HepG2 (cell line): Measurements from ENCODE around the gene NIPAL1. TPM values are rescaled to one million over a fixed set of nuclear protein-coding genes. Genes with fewer than 3 reads are reported as not detected.

Experiments used
- ATAC-seq: fragments of 200-7000 bp; cut with Tn5 transposase; 3 replicates; pipeline ENCODE4 v1.9.1; 2020; ENCODE audit warnings: mild to moderate bottlenecking, moderate library complexity
- BruUV-seq: library from RNA; stranded (reverse); fragments of 400-500 nt; replicated peaks from 2 replicates; lab custom pipeline; 2021; lab: Mats Ljungman, UMichigan
- CTCF ChIA-PET: fragments of 300-600 bp; formaldehyde crosslinking; extraction: SDS; loops from one replicate; lab custom pipeline; 2021; ENCODE audit warnings: low total read pairs, inconsistent platforms, low intra/inter-chr PET ratio; lab: Yijun Ruan, JAX
- POLR2A ChIA-PET: fragments of 350-600 bp; sonication (Branson Sonifier 250); formaldehyde crosslinking; loops from one replicate; lab custom pipeline; 2020; ENCODE audit warnings: antibody characterized with exemption, inconsistent platforms; lab: Yijun Ruan, JAX
- DNase-seq: peaks from one replicate; pipeline ENCODE4 v3.0.0-alpha.2; 2015; ENCODE audit warnings: low spot score
- FAIRE-seq: peaks from 3 replicates; lab custom pipeline; 2011; peaks lifted over from hg19 to GRCh38; lab: Jason Lieb, UNC
- H2AFZ ChIP-seq: one replicate; pipeline ENCODE4 v1.6.1; 2011; ENCODE audit warnings: low read length, inconsistent platforms
- H3K27ac ChIP-seq: fragments of 300-600 bp; 3 replicates; pipeline ENCODE4 v1.8.0; 2011; ENCODE audit warnings: mixed run types, mild to moderate bottlenecking, mixed read lengths, low read length, inconsistent platforms; ENCODE audit not compliant: insufficient read depth; ENCODE audit errors: extremely low read length
- H3K27me3 ChIP-seq, 2 experiments: fragments of 200-600 bp in 1 of 2; 2 replicates in 1 of 2; 3 replicates in 1 of 2; pipeline versions ENCODE4 v1.6.0 to v1.8.0; 2011; ENCODE audit warnings: low read length in 2 of 2, mild to moderate bottlenecking in 2 of 2, moderate library complexity in 2 of 2, inconsistent platforms in 1 of 2; ENCODE audit not compliant: insufficient read depth in 2 of 2, control insufficient read depth in 1 of 2
- H3K36me3 ChIP-seq, 2 experiments: fragments of 200-600 bp in 1 of 2; replicated peaks in 1 of 2; 2 replicates in 1 of 2; 3 replicates in 1 of 2; pipeline versions ENCODE4 v1.5.1 to v1.8.0; 2011; ENCODE audit warnings: low read length in 2 of 2, inconsistent platforms in 1 of 2; ENCODE audit not compliant: insufficient read depth in 2 of 2, control insufficient read depth in 1 of 2
- H3K4me1 ChIP-seq: 2 replicates; pipeline ENCODE4 v1.5.1; 2012; ENCODE audit warnings: low read length, inconsistent platforms; ENCODE audit not compliant: insufficient read depth
- H3K4me2 ChIP-seq: 2 replicates; pipeline ENCODE4 v1.6.0; 2011; ENCODE audit warnings: low read depth, low read length, inconsistent platforms
- H3K4me3 ChIP-seq, 3 experiments: fragments of 200-600 bp in 1 of 3; sonication (generic), shearing (Covaris generic) in 1 of 3; replicated peaks in 1 of 3; 2 replicates each; pipeline ENCODE4 v1.5.1; 2011 to 2016; ENCODE audit warnings: low read length in 3 of 3, inconsistent platforms in 2 of 3, low read depth in 2 of 3, mild to moderate bottlenecking in 2 of 3, control low read depth in 1 of 3, mixed read lengths in 1 of 3; ENCODE audit not compliant: insufficient read depth in 1 of 3
- H3K79me2 ChIP-seq: one replicate; pipeline ENCODE4 v1.6.1; 2011; ENCODE audit warnings: low read length, inconsistent platforms; ENCODE audit not compliant: insufficient read depth
- H3K9ac ChIP-seq: 2 replicates; pipeline ENCODE4 v1.6.0; 2011; ENCODE audit warnings: mild to moderate bottlenecking, low read depth, low read length, inconsistent platforms; ENCODE audit not compliant: insufficient read depth
- H3K9me3 ChIP-seq: 2 replicates; pipeline ENCODE4 v1.5.1; 2012; ENCODE audit warnings: mild to moderate bottlenecking, low read length
- H4K20me1 ChIP-seq: 2 replicates; pipeline ENCODE4 v1.6.0; 2011; ENCODE audit warnings: inconsistent platforms, mild to moderate bottlenecking, low read length, moderate library complexity; ENCODE audit not compliant: insufficient read depth
- GABPB1 ChIP-seq: IDR thresholded peaks from 2 replicates; pipeline ENCODE4 v1.6.1; 2016; ENCODE audit warnings: mild to moderate bottlenecking, missing genetic modification reagents, moderate library complexity, missing compliant biosample characterization
- MTF1 ChIP-seq: sonication (generic); formaldehyde crosslinking; IDR thresholded peaks from 2 replicates; pipeline ENCODE4 v1.5.0; 2020; ENCODE audit warnings: missing genetic modification reagents
- THAP11 ChIP-seq: IDR thresholded peaks from 2 replicates; pipeline ENCODE4 v1.6.1; 2016; ENCODE audit warnings: missing biosample characterization, missing genetic modification reagents
- ZNF136 ChIP-seq: sonication (generic); formaldehyde crosslinking; IDR thresholded peaks from 2 replicates; pipeline ENCODE4 v1.8.1; 2022; ENCODE audit warnings: low read depth, mild to moderate bottlenecking, moderate library complexity, missing genetic modification reagents
- ZNF24 ChIP-seq: fragments of 450-650 bp; IDR thresholded peaks from 2 replicates; pipeline ENCODE4 v1.6.1; 2017; ENCODE audit warnings: antibody characterized with exemption, mild to moderate bottlenecking
- ZNF549 ChIP-seq: sonication (generic); formaldehyde crosslinking; IDR thresholded peaks from 2 replicates; pipeline ENCODE4 v1.5.0; 2020; ENCODE audit warnings: missing genetic modification reagents
- ZNF724P ChIP-seq: sonication (generic); formaldehyde crosslinking; IDR thresholded peaks from 2 replicates; pipeline ENCODE4 v1.8.0; 2022; ENCODE audit warnings: missing genetic modification reagents, borderline replicate concordance
- WGBS: methylation state at CpG from one replicate; pipeline ENCODE4 v1.1.6; 2017; ENCODE audit warnings: low lambda C conversion rate; 5-methylcytosine and 5-hydroxymethylcytosine counted together
- in situ Hi-C: cut with HindIII; loops from 2 replicates; pipeline ENCODE4 v1.10.0; 2017; ENCODE audit warnings: low pct_unique_long_range_greater_than_20kb; ENCODE audit not compliant: extremely low pct_ligation_motif_present
- intact Hi-C: fragments of 100-400 bp; cut with micrococcal nuclease; formaldehyde crosslinking; loops from one replicate; pipeline ENCODE4 v1.10.0; 2022; ENCODE audit not compliant: unreplicated experiment
- polyA plus RNA-seq, 8 experiments: library from polyadenylated mRNA; depleted of rRNA in 3 of 8; stranded (reverse) in 7 of 8; unstranded in 1 of 8; fragments of >200 nt; fragmentation: Illumina TruSeq in 4 of 8; extraction: Trizol in 4 of 8; gene quantifications; 2 replicates each; pipeline versions ENCODE4 v1.2.1 to v1.2.3, GENCODE V29; 2011 to 2016; ENCODE audit warnings: low read depth in 4 of 8, missing spikeins in 1 of 8, mixed read lengths in 1 of 8; ENCODE audit not compliant: insufficient read depth in 1 of 8
- total RNA-seq, 5 experiments: library from RNA; depleted of rRNA; stranded (reverse); fragments of >200 nt; fragmentation: Illumina TruSeq; extraction: Trizol; gene quantifications; 2 replicates each; pipeline ENCODE4 v1.2.3, GENCODE V29; 2016; ENCODE audit warnings: low read depth in 1 of 5
- TF ChIP-seq, protein P1 (sequence below): sonication (generic); formaldehyde crosslinking; IDR thresholded peaks from 2 replicates; pipeline ENCODE4 v1.5.0; 2020; ENCODE audit warnings: missing genetic modification reagents
- TF ChIP-seq, protein P2 (sequence below): IDR thresholded peaks from 2 replicates; pipeline ENCODE4 v1.6.1; 2012; ENCODE audit warnings: low read length, improper control_type of control experiment
- TF ChIP-seq, protein P3 (sequence below): IDR thresholded peaks from 2 replicates; pipeline ENCODE4 v1.6.1; 2016; ENCODE audit warnings: control low read depth
- TF ChIP-seq, protein P4 (sequence below): sonication (generic); formaldehyde crosslinking; conservative IDR thresholded peaks from 2 replicates; pipeline ENCODE4 v1.8.0; 2022; ENCODE audit warnings: mild to moderate bottlenecking, moderate library complexity, missing genetic modification reagents
- TF ChIP-seq, protein P5 (sequence below), 2 experiments: IDR thresholded peaks; 2 replicates each; pipeline ENCODE4 v1.6.1; 2011 to 2012; ENCODE audit warnings: low read length in 2 of 2, borderline replicate concordance in 1 of 2, low read depth in 1 of 2, mild to moderate bottlenecking in 1 of 2, moderate library complexity in 1 of 2

NIPAL1 gene
- total and polyA plus RNA-seq, 2 of the 13 experiments (the other 11 are each of a cell fraction or from before 2014, with no cell fraction given) = 1.4 to 3.4 TPM

DNA sequence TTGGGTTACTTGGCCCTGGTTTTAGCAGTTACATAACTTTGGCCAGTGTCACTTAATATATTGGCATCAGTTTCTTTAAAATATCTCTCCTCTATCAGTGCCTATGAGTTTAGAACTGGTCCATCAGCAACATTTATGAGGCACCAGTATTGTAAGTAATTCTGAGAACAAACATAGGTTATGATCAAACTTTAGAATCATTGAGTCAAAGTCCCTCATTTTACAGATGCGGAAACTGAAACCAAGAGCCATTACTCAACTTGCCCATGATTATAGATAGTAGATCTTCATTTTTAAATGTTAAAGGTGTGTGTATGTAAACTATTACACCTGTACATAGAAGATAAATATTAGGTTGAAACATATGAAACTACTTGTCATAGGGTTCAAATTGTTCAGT is 4.5 kb downstream of the NIPAL1 start (continued):
- TF ChIP-seq, protein P1, sequence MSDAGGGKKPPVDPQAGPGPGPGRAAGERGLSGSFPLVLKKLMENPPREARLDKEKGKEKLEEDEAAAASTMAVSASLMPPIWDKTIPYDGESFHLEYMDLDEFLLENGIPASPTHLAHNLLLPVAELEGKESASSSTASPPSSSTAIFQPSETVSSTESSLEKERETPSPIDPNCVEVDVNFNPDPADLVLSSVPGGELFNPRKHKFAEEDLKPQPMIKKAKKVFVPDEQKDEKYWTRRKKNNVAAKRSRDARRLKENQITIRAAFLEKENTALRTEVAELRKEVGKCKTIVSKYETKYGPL = no peak
- TF ChIP-seq, protein P2, sequence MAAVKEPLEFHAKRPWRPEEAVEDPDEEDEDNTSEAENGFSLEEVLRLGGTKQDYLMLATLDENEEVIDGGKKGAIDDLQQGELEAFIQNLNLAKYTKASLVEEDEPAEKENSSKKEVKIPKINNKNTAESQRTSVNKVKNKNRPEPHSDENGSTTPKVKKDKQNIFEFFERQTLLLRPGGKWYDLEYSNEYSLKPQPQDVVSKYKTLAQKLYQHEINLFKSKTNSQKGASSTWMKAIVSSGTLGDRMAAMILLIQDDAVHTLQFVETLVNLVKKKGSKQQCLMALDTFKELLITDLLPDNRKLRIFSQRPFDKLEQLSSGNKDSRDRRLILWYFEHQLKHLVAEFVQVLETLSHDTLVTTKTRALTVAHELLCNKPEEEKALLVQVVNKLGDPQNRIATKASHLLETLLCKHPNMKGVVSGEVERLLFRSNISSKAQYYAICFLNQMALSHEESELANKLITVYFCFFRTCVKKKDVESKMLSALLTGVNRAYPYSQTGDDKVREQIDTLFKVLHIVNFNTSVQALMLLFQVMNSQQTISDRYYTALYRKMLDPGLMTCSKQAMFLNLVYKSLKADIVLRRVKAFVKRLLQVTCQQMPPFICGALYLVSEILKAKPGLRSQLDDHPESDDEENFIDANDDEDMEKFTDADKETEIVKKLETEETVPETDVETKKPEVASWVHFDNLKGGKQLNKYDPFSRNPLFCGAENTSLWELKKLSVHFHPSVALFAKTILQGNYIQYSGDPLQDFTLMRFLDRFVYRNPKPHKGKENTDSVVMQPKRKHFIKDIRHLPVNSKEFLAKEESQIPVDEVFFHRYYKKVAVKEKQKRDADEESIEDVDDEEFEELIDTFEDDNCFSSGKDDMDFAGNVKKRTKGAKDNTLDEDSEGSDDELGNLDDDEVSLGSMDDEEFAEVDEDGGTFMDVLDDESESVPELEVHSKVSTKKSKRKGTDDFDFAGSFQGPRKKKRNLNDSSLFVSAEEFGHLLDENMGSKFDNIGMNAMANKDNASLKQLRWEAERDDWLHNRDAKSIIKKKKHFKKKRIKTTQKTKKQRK = no peak
- TF ChIP-seq ZNF136 (CRISPR knock-in tag) (no peak), THAP11 (CRISPR knock-in tag) (no peak)

DNA sequence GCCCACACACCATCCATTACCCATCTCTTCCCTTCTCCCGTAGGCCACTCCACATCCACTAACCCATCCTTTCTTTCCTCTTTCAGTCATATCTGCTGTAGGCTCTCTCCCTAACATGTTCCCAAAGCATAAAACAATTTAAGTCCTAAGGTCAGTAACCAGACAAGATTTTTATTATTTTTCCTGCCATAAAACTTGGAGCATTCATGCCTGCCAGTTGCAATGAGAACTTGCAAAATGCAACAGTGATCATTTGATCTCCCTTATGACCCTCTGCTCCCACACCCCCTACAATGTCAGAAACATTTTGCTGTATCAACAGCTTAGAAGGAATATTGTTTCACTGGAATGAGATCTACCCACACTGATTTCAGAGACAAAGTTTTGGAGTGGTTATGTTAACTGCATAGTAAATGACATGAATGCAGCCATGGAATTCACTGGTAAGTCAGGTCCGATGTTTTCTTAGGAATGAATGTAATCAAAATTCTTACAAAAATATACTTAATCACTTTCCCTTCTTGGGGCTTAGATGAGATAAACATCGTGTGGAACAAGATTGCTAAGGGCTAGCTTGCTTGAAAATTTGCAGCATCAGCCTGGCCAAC is 5.7 kb downstream of the NIPAL1 start:
- Histone ChIP-seq H3K79me2 (no peaks in the 10 kb centered on the region), H3K4me3 (no peak overlapping the region), H3K27ac (no peak overlapping the region), H3K27me3 (no peaks in the 10 kb centered on the region), H3K4me1 (peaks cover 5% of the 10 kb centered on the region; the same call in 1 of the 2 replicates), H3K4me2 (no peak overlapping the region), H3K9me3 (no peaks in the 10 kb centered on the region), H3K36me3 (peaks cover 1 to 9% of the 10 kb centered on the region in 2 experiments; a peak in 3 of 5 replicates), H2AFZ (no peak overlapping the region), H4K20me1 (no peaks in the 10 kb centered on the region), H3K9ac (no peak overlapping the region)
- 88% methylated on average over 3 of the region's 3 CpGs for WGBS
- DNase-seq (no peak), FAIRE-seq (no peak), ATAC-seq (no peak)
- CTCF ChIA-PET = no interaction called here
- no TSS peak for BruUV-seq
- in situ Hi-C loops (no loop called here), intact Hi-C loops (no loop called here)
- POLR2A ChIA-PET = no interaction called here
- no peak for TF ChIP-seq GABPB1 (CRISPR knock-in tag)
- TF ChIP-seq, protein P3, sequence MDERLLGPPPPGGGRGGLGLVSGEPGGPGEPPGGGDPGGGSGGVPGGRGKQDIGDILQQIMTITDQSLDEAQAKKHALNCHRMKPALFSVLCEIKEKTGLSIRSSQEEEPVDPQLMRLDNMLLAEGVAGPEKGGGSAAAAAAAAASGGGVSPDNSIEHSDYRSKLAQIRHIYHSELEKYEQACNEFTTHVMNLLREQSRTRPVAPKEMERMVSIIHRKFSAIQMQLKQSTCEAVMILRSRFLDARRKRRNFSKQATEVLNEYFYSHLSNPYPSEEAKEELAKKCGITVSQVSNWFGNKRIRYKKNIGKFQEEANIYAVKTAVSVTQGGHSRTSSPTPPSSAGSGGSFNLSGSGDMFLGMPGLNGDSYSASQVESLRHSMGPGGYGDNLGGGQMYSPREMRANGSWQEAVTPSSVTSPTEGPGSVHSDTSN = no peak
- TF ChIP-seq ZNF24 = no peak
- TF ChIP-seq, protein P4, sequence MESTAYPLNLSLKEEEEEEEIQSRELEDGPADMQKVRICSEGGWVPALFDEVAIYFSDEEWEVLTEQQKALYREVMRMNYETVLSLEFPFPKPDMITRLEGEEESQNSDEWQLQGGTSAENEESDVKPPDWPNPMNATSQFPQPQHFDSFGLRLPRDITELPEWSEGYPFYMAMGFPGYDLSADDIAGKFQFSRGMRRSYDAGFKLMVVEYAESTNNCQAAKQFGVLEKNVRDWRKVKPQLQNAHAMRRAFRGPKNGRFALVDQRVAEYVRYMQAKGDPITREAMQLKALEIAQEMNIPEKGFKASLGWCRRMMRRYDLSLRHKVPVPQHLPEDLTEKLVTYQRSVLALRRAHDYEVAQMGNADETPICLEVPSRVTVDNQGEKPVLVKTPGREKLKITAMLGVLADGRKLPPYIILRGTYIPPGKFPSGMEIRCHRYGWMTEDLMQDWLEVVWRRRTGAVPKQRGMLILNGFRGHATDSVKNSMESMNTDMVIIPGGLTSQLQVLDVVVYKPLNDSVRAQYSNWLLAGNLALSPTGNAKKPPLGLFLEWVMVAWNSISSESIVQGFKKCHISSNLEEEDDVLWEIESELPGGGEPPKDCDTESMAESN (CRISPR knock-in tag) = no peak
- TF ChIP-seq, protein P5, sequence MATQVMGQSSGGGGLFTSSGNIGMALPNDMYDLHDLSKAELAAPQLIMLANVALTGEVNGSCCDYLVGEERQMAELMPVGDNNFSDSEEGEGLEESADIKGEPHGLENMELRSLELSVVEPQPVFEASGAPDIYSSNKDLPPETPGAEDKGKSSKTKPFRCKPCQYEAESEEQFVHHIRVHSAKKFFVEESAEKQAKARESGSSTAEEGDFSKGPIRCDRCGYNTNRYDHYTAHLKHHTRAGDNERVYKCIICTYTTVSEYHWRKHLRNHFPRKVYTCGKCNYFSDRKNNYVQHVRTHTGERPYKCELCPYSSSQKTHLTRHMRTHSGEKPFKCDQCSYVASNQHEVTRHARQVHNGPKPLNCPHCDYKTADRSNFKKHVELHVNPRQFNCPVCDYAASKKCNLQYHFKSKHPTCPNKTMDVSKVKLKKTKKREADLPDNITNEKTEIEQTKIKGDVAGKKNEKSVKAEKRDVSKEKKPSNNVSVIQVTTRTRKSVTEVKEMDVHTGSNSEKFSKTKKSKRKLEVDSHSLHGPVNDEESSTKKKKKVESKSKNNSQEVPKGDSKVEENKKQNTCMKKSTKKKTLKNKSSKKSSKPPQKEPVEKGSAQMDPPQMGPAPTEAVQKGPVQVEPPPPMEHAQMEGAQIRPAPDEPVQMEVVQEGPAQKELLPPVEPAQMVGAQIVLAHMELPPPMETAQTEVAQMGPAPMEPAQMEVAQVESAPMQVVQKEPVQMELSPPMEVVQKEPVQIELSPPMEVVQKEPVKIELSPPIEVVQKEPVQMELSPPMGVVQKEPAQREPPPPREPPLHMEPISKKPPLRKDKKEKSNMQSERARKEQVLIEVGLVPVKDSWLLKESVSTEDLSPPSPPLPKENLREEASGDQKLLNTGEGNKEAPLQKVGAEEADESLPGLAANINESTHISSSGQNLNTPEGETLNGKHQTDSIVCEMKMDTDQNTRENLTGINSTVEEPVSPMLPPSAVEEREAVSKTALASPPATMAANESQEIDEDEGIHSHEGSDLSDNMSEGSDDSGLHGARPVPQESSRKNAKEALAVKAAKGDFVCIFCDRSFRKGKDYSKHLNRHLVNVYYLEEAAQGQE (IDR thresholded peaks at IDR 0.05; ENCODE audit: borderline replicate concordance in 1 of 2, low read depth in 1 of 2, low read length in 2 of 2) = no peak
- TF ChIP-seq ZNF724P (CRISPR knock-in tag) = no peak
- TF ChIP-seq MTF1 (CRISPR knock-in tag) = no peak
- TF ChIP-seq ZNF549 (CRISPR knock-in tag) = no peak
